Activated naive CD4-positive, alpha-beta T cell treated with anti-CD3 and anti-CD28 coated beads, Interleukin-2, amount 50 U/mL, for 16 hours (primary cell): ENCODE measurements around the gene ECHDC3.

Experiments used
- DNase-seq: peaks from one replicate; pipeline ENCODE4 v3.0.0-alpha.2; 2020

Gene ECHDC3

GRCh38 chr10:11754620-11755019, 12.4 kb downstream of the ECHDC3 start:
- DNase-seq, result no peak

- DNase-seq, result no peak
These were observed 13.5 kb downstream of the ECHDC3 start for GRCh38 chr10:11755512-11756263.

- no peak for DNase-seq
These were observed 14.7 kb downstream of the ECHDC3 start for GRCh38 chr10:11756766-11757315.

- no peak for DNase-seq
These were observed 15.3 kb downstream of the ECHDC3 start for GRCh38 chr10:11757454-11757820.

GRCh38 chr10:11757821-11758463, 15.8 kb downstream of the ECHDC3 start:
- DNase-seq, result peak; percentile 85

GRCh38 chr10:11758527-11759236, 16.5 kb downstream of the ECHDC3 start:
- DNase-seq, result no peak

GRCh38 chr10:11759347-11759746, 17.2 kb downstream of the ECHDC3 start:
- no peak for DNase-seq

- DNase-seq, result no peak
These were observed 18.0 kb downstream of the ECHDC3 start for GRCh38 chr10:11760151-11760550.

GRCh38 chr10:11760861-11761260, 18.7 kb downstream of the ECHDC3 start:
- no peak for DNase-seq

GRCh38 chr10:11761431-11761830, 19.2 kb downstream of the ECHDC3 start:
- DNase-seq, result no peak

GRCh38 chr10:11762706-11763500, 20.7 kb downstream of the ECHDC3 start:
- DNase-seq, result no peak

- DNase-seq, result no peak
These were observed 21.3 kb downstream of the ECHDC3 start for GRCh38 chr10:11763501-11763861.

GRCh38 chr10:11765141-11765540, 23.0 kb downstream of the ECHDC3 start:
- no peak for DNase-seq

GRCh38 chr10:11772575-11773288, 30.6 kb downstream of the ECHDC3 start:
- no peak for DNase-seq

GRCh38 chr10:11773761-11774441, 31.7 kb downstream of the ECHDC3 start:
- DNase-seq, result no peak

GRCh38 chr10:11775412-11775811, 33.2 kb downstream of the ECHDC3 start:
- DNase-seq, result no peak

GRCh38 chr10:11776080-11776479, 33.9 kb downstream of the ECHDC3 start:
- DNase-seq, result no peak

GRCh38 chr10:11781114-11781513, 38.9 kb downstream of the ECHDC3 start:
- DNase-seq, result no peak

GRCh38 chr10:11782793-11783557, 40.8 kb downstream of the ECHDC3 start:
- DNase-seq, result no peak

GRCh38 chr10:11783558-11783865, 41.3 kb downstream of the ECHDC3 start:
- DNase-seq, result no peak

GRCh38 chr10:11787374-11787773, 45.2 kb downstream of the ECHDC3 start:
- no peak for DNase-seq
